Measurements from ENCODE around the gene GRIK4. TPM values are rescaled to one million over a fixed set of nuclear protein-coding genes. Genes with fewer than 3 reads are reported as not detected.
"Not testable (repeated sequence)": the region's sequence is repeated elsewhere in the genome, so short reads cannot be mapped to it uniquely, and the experiment has no call there.

GRIK4 gene
- total RNA-seq, 2 experiments from 2014 or later = not detected

DNA sequence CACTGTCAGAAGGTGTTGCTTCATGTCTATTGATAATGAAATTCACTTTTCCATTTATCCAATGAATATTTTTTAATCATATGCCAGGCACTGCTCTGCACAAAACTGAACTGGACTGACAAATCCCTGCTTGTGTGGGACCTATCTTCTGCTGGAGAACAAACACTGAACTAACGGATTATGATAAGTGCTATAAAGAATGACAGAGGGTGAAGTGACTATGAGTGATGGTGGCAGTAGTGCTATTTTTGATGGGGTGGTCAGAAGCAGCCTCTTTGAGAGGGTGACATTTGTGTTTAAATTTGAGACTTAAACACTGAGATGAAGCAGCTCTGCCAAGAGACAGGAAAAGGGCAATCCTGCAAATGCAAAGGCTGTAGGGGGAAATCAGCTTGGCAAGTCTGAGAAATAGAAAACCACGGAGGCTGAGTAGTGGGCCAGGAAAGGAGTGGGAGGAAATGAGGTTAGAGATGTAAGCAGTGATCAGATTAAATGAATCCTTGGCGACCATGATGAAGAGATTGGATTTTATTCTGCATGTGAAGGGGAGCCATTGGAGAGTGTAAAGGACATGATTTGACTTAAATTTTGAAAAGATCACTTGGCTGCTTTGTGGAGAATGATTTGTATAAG, 518.4 kb downstream of the GRIK4 start:
- no peaks in the 10 kb centered on the region for H3K9me3 Mint-ChIP-seq
- no peak for ATAC-seq (ENCODE audit: poor library complexity)
- Histone ChIP-seq H3K4me1 (ENCODE audit: insufficient read depth, low read length) (peaks cover 3% of the 10 kb centered on the region), H3K27me3 (ENCODE audit: control insufficient read depth in 1 of 2, insufficient read depth in 2 of 2, low read length in 2 of 2) (no peaks in the 10 kb centered on the region), H3K4me3 (ENCODE audit: low read length) (no peak overlapping the region), H3K36me3 (ENCODE audit: insufficient read depth, low read length) (no peaks in the 10 kb centered on the region), H3K27ac (ENCODE audit: low read depth in 1 of 2, low read length in 2 of 2) (no peak overlapping the region), H3K9me3 (ENCODE audit: control insufficient read depth in 1 of 2, insufficient read depth in 1 of 2, low read length in 2 of 2) (no peaks in the 10 kb centered on the region)
- H3K4me3 Mint-ChIP-seq = no peak overlapping the region
- POLR2A ChIA-PET = no interaction called here
- H3K27ac Mint-ChIP-seq = no peak overlapping the region
- intact Hi-C loops (cut with DNase I, micrococcal nuclease) = loop anchor here in 1 of 2 experiments (10.0 kb wide), 1 partner anchor 265 kb away; the partner anchor contains the start of gene SC5D
- no peak for DNase-seq
- H3K4me1 Mint-ChIP-seq (ENCODE audit: low read depth) = peaks cover 44% of the 10 kb centered on the region
- no peak for TF ChIP-seq CTCF (IDR thresholded peaks at IDR 0.05)
- no peaks in the 10 kb centered on the region for H3K27me3 Mint-ChIP-seq
- CTCF ChIA-PET = no interaction called here
- H3K36me3 Mint-ChIP-seq (ENCODE audit: low read depth) = peaks cover 13% of the 10 kb centered on the region

DNA sequence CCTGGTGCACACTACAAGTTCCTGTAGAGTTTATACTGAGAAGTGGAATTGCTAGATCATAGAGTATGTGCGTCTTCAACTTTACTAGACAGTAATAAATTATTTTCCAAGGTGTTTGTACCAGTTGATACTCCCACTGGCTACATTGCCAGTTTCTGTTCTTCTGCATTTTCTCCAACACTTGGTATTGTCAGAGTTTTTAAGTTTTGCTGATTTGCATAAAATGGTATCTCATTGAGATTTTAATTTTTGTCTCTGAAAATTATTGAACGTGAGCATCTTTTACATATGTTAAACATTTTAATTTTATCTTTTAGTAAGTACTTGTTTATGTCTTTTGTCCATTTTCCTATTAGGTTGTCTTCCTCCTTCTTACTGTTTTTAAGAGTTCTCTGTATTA, 519.6 kb downstream of the GRIK4 start:
- DNase-seq (no peak), ATAC-seq (ENCODE audit: poor library complexity) (no peak)
- Mint-ChIP-seq H3K4me3 (no peak overlapping the region), H3K9me3 (no peaks in the 10 kb centered on the region), H3K4me1 (ENCODE audit: low read depth) (peaks cover 42% of the 10 kb centered on the region), H3K27me3 (no peaks in the 10 kb centered on the region), H3K27ac (no peak overlapping the region), H3K36me3 (ENCODE audit: low read depth) (peaks cover 16% of the 10 kb centered on the region)
- H3K9me3 ChIP-seq (ENCODE audit: control insufficient read depth in 1 of 2, insufficient read depth in 1 of 2, low read length in 2 of 2) = no peaks in the 10 kb centered on the region
- H3K36me3 ChIP-seq (ENCODE audit: insufficient read depth, low read length) = no peaks in the 10 kb centered on the region
- CTCF ChIA-PET = no interaction called here
- no peaks in the 10 kb centered on the region for H3K4me1 ChIP-seq (ENCODE audit: insufficient read depth, low read length)
- H3K27ac ChIP-seq (ENCODE audit: low read depth in 1 of 2, low read length in 2 of 2) = no peak overlapping the region
- intact Hi-C loops (cut with DNase I, micrococcal nuclease) = no loop called here
- POLR2A ChIA-PET = no interaction called here
- TF ChIP-seq CTCF (IDR thresholded peaks at IDR 0.05) = no peak
- no peaks in the 10 kb centered on the region for H3K27me3 ChIP-seq (ENCODE audit: control insufficient read depth in 1 of 2, insufficient read depth in 2 of 2, low read length in 2 of 2)
- no peak overlapping the region for H3K4me3 ChIP-seq (ENCODE audit: low read length)

DNA sequence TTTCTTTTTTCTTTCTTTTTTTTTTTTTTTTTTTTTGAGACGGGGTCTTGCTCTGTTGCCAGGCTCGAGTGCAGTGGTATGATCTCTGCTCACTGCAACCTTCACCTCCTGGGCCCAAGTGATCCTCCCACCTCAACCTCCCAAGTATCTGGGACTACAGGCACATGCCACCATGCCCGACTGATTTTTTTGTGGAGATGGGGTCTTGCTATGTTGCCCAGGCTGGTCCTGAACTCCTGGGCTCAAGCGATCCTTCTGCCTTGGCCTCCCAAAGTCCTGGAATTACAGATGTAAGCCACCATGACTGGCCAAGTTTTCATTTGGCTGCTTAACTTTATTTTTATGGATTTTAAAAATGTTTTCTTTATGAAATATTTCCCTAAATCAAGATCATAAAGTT, 520.1 kb downstream of the GRIK4 start:
- H3K4me1 Mint-ChIP-seq (ENCODE audit: low read depth) = peaks cover 44% of the 10 kb centered on the region
- CTCF ChIA-PET; H3K9me3 ChIP-seq (ENCODE audit: control insufficient read depth in 1 of 2, insufficient read depth in 1 of 2, low read length in 2 of 2); POLR2A ChIA-PET; H3K27me3 ChIP-seq (ENCODE audit: control insufficient read depth in 1 of 2, insufficient read depth in 2 of 2, low read length in 2 of 2); H3K9me3 Mint-ChIP-seq; DNase-seq; H3K4me3 ChIP-seq (ENCODE audit: low read length); H3K4me1 ChIP-seq (ENCODE audit: insufficient read depth, low read length); H3K27me3 Mint-ChIP-seq; intact Hi-C loops (cut with DNase I, micrococcal nuclease); H3K36me3 ChIP-seq (ENCODE audit: insufficient read depth, low read length); H3K27ac ChIP-seq (ENCODE audit: low read depth in 1 of 2, low read length in 2 of 2); H3K27ac Mint-ChIP-seq; H3K4me3 Mint-ChIP-seq; ATAC-seq (ENCODE audit: poor library complexity): not testable (repeated sequence)
- H3K36me3 Mint-ChIP-seq (ENCODE audit: low read depth) = peaks cover 17% of the 10 kb centered on the region

DNA sequence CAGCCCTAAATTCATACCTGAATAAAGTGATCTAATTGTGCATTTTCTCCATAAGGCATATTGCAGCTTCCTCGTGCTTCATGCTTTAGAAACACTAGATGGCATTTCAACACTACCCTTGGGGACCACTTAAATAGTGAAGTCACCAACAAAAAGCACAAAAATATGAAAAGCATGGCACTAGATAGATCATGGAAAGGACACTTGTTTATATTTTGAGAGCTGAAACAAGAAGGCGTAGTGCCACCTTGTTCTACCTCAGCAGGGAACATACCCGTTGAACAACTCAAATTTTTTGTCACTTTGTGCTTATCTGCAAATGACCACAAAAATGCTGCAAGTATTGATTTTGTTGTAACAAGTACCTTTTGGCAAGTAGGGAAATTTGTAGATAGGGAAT, 521.0 kb downstream of the GRIK4 start:
- no peak for TF ChIP-seq CTCF (IDR thresholded peaks at IDR 0.05)
- Histone ChIP-seq H3K9me3 (ENCODE audit: control insufficient read depth in 1 of 2, insufficient read depth in 1 of 2, low read length in 2 of 2) (no peaks in the 10 kb centered on the region), H3K4me1 (ENCODE audit: insufficient read depth, low read length) (no peaks in the 10 kb centered on the region), H3K36me3 (ENCODE audit: insufficient read depth, low read length) (no peaks in the 10 kb centered on the region), H3K27ac (ENCODE audit: low read depth in 1 of 2, low read length in 2 of 2) (no peak overlapping the region), H3K27me3 (ENCODE audit: control insufficient read depth in 1 of 2, insufficient read depth in 2 of 2, low read length in 2 of 2) (no peaks in the 10 kb centered on the region), H3K4me3 (ENCODE audit: low read length) (no peak overlapping the region)
- intact Hi-C loops (cut with DNase I, micrococcal nuclease) = no loop called here
- DNase-seq (no peak), ATAC-seq (ENCODE audit: poor library complexity) (no peak)
- POLR2A ChIA-PET = no interaction called here
- CTCF ChIA-PET = interaction anchor here (0.8 kb wide), 1 partner anchor 69 kb away, joined by 3 read pairs; no protein-coding TSS in a partner anchor
- Mint-ChIP-seq H3K4me3 (no peak overlapping the region), H3K27ac (no peak overlapping the region), H3K9me3 (no peaks in the 10 kb centered on the region), H3K4me1 (ENCODE audit: low read depth) (peaks cover 39% of the 10 kb centered on the region), H3K27me3 (no peaks in the 10 kb centered on the region), H3K36me3 (ENCODE audit: low read depth) (peaks cover 17% of the 10 kb centered on the region)

All from CD4-positive, alpha-beta T cell (primary cell).